CD4-positive, alpha-beta T cell treated with Interleukin-1 beta for 1 hour (primary cell): ENCODE data around the gene HSD17B8.

Experiments used
- DNase-seq, 2 donors: peaks; one replicate each; pipeline ENCODE4 v3.0.0-alpha.2; 2020 to 2022

HSD17B8 gene

DNA sequence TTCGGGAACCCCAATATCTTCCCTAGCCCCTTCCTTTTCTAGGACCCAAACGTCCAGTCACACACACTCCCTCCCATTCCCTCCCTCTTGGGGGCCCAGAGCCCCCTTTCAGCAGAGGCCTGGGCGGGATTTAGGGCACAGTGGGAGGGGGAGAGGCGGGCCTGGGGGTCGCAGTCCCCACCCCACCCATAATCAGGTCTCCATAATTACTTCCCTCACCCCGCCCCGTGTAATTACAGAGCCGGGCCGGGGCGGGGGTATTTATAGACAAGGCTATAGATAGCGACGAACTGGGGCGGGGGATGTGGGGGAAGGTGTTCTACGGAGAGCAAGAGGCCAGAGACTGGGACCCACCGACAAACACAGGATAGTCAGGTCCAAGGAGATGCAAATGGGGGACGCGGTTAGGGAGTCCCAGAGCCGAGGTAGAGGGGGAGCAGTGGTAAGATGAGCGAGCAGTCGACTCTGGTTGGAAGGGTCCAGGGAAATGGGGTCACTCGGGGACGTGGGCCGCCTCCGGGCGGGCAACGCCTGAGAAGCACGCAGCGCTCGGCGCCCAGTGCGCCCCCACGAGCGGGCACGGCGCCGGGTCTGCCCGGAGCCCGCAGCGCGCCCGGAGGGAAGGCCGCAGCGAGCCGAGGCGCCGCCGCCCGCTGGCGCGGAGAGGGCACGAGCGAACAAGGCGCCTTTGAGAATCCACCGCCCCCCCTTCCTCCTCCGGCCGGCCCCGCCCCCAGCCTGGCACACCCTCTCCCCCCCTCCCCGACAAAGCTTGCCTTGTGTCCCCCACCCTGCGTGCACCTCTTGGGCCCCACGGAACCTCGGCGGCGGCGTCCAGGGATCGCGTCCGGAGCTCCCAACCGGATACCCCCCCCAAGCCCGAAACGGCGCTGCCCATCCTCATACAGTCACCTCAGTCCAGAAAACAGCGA lies 11.5 kb upstream of the HSD17B8 start:
- DNase-seq, result peak; percentile 29 to 37

DNA sequence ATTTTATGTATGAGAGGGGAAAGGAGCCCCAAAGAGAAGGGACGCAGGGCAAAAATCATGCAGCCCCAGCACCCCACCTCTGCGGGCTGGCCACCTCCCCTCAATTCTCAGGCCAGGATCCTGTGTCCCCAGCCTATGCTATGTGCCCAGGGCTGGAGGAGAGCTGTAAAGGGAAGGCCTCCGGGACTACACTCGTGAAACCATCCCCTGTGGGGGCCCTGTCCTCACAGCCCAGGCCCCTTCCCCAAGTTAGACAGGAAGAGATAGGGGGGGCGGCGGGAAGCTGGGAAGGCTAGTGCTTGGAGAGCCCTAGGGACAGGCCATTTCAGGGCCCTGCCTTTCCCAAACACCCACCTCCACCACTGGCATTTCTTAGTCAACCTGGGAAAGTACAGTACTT lies 10.8 kb upstream of the HSD17B8 start:
- no peak for DNase-seq

DNA sequence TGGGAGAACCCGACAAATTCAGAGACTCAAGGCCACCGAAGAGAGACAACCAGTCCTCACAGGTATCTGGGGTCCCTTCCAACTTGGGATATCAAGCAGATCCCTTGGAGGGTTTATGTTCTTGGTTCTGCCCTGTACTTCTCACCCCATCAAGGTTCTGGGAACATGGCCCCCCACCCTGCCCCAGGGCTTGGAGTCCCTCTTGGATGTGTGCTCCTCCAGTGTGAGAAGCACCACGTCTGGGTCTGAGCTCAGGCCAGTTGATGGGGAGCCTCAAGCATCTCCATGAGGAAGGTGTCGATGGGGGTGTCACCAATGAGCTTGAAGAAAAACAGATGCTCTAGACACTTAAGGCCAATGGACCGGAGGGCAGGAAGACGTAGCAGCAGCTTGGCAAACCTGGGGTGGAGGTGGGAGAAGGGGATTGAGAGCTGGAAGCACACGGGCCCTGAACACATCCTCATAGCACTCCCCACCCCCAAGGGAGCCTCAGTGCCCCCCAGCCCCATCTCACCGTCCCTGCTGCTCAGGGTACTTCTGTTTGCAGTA lies 9.9 kb upstream of the HSD17B8 start:
- no peak for DNase-seq

DNA sequence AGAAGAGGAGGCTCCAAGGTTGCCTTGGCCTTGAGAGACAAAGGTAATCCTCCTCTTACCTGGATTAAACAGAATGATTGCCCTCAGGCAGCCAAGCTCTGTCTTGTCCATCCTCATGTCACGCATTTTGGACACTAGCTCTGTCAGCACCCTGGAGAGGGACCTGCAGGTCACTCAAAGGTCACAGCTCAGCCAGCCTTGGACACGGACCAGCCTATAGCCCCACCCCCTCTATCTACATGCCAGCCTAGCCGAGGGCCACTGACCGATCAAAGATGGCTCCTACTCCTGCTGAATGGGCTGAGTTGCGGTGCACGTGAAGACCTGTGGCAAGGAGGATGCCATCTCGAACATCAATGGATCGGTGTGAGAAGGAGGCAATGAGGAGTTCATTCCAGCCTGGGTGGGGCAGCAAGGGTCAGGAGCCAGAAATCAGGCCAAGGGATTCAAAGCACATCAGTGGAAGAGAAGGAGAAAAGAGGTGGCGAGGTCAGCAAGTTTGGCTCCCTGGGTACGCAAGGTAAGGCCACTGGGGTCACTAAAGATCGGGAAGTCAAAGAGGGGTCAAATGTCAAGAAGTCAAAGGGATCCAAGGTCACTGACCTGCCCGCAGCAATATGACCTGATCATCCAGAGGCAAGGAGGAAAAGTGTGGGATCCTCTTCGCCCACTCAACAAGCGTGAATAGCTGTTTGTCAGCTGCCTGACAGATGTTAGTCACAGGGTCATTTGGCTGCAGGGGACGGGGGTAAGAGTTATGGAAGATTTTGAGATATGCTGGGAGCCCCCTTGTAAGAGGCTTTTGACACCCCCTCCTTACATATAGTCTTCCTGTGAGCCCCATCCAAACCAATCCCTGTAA lies 8.9 kb upstream of the HSD17B8 start:
- DNase-seq, result no peak

DNA sequence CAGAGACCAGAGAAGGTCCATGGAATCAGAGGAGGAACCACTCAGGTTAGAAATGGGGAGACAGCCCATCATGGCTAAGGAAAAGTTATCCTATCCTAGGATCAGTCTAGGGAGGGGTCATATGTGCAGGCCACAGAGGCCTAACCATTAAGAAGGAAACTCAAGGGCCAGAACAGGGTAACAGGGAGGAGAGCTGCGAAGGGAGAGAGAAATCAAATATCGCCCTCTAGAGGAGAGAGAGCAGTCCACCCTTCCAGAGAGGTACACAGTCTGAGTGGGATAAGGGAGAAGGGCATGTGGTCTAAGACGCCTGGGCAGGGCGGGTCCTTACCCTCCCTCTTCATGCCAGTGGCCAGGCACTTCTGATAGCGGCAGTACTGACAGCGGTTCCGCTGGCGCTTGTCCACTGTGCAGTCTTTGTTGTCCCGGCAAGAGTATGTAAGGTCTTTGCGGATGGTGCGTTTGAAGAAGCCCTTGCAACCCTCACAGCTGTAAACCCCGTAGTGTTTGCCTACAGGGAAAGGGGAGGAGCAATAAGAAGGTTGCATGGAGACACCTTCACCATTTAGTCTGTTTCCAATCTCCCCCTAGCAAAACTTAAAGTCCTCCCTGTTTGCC lies 6.9 kb upstream of the HSD17B8 start:
- DNase-seq, result peak; percentile 40 to 61

DNA sequence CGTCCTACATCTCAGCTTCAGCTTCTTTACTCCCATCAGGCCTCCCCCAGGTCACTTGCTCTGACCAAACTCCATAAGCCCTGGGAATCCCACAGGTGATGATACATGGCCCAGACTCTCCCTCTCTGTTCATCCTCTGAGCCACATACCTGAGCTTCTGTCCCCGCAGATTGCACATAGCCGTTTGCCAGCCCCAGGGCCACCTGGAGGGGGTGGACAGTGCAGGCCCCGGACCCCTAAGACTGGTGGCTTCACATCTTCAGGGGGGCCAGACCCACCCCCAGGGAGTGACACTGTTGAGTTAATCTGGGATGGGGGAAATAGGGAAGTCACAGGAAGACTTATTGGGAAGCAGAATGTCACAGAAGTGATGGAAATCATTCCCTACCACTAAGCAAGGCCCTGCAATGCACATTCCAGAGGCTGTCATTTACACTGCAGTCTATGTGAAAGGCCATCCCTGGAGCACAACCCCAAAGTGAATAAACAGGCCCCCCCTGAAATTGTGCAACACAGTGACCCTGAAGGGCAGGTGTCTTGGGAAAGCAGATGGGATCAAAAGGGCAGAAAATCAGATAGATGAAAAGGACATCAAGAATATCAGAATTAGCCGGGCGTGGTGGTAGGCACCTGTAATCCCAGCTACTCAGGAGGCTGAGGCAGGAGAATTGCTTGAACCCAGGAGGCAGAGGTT lies 6.1 kb upstream of the HSD17B8 start:
- no peak for DNase-seq

DNA sequence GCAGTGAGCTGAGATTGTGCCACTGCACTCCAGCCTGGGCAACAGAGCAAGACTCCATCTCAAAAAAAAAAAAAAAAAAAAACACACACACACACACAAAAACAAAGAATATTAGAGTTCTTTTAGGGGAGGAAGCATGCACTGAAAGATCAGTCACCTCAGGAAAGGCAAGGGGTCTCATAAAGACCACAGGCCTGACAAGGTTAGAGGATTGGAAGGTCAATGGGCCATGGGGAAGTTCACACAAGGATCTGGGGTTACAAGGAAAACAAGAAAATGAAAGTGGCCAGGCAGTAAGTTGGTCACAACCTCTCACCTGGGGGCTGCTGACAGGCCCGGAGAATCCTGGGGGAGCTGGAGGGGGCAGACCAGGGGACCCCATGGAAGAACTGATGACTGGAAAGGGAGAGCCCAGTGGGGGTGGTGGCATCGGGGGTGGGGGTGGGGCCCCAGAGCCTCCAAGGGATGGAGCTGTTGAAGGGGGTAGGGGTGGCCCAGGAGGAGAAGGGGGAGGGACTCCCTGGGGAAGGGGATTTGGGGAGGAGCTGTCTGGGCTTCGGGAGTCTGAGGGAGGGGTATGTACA lies 5.5 kb upstream of the HSD17B8 start:
- no peak for DNase-seq

DNA sequence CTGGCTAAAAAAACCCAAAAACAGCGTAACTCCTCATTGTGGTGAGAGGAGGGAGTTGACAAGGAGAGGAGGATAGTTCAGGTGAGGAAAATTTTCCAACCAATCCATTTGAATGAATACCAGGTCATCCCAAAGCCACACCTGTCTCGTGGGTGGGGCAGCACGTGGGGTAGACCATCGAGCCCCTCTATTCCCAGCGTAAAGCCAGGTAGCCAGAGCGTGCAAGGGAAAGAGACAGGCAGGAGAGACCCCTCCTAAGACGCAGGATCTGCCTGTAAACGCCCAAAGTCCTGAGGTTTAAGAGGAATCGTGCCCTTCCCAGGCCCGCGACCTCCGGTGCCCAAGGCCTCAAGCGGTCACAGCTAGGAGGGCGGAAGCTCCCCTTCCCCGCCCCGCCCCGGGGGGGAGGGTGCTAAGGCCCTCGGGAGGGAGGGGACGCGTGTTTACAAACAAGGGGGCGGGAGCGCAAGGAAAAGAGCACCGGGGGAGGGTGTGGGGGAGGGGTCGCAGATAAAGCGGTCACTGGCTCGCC lies 4.7 kb upstream of the HSD17B8 start:
- DNase-seq, result peak in 1 of 2 donors; percentile 72

DNA sequence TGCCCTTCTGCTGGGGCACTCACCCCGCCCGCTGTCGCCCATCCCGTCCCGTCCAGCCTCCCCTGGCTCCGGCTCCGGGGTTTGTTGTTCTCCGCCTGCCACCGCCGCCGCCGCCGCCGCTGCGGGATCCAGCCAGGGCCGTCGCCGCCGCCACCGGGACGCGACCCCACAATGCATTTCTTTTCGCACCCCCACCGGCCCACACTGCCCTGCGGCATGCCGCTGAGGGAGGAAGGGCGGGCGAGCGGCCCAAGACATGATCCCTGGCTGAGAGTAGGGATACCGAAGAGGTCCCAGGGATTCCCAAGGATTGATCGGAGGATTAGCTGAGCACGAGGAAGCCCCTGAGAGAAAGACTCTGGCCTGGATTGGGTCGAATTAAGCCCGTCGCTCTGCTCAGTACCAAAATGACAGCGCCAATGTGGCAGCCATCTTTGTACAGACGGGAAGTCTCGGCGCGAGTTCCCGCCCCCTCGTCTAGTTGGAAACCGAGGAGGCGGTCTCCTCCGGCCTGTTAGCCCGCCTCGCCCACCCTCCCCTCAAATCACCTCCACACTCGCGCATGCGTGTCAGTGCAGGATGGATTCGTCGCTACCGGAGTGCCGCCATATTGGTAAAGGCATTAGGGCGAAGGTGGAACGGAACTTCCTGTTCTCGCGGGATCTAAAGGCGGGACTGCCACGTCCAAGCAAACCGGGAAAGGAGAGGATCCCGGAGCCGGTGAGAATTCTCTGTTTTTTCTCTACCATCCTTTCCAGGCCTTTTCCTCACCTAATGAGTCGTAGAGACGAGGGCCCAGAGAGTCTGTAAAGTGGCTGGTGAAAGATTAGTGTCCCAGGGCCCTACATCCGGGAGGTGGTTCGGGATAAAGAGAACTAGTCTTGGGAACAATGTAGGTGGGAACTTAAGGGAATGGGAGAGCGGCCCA lies 4.0 kb upstream of the HSD17B8 start, which contains the start of the genes RXRB and SLC39A7:
RXRB (minus strand) TSS at position 447 of the 928 bp plus-strand sequence; CDS start at position 258, 189 bp downstream.
SLC39A7 (plus strand) TSS at position 649 of the 928 bp plus-strand sequence. CDS start 379 bp downstream, outside the sequence.
- peak; percentile 99 for DNase-seq

DNA sequence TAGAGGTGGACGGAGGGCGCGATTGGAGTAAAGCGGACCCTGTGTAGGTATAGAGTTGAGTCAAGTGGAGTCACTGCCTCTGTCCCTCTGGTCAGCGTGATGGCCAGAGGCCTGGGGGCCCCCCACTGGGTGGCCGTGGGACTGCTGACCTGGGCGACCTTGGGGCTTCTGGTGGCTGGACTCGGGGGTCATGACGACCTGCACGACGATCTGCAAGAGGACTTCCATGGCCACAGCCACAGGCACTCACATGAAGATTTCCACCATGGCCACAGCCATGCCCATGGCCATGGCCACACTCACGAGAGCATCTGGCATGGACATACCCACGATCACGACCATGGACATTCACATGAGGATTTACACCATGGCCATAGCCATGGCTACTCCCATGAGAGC lies 3.3 kb upstream of the HSD17B8 start:
- no peak for DNase-seq

DNA sequence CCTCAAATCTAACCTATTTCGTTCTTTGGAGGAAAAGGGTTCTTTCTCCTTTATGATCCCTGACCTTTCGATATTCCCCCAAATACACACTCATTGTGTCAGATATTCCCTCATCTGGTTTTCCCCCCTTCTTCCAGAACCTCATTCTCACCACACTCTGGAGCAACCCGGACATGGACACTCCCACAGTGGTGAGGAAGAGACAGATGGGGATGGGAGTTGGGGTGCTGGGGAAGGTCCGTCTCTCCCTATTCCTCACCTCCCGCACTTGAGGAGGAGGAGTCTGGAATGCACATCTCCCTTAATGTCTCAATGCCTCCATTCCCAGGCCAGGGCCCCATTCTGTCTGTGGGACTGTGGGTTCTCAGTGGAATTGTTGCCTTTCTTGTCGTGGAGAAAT lies 2.5 kb upstream of the HSD17B8 start:
- no peak for DNase-seq

DNA sequence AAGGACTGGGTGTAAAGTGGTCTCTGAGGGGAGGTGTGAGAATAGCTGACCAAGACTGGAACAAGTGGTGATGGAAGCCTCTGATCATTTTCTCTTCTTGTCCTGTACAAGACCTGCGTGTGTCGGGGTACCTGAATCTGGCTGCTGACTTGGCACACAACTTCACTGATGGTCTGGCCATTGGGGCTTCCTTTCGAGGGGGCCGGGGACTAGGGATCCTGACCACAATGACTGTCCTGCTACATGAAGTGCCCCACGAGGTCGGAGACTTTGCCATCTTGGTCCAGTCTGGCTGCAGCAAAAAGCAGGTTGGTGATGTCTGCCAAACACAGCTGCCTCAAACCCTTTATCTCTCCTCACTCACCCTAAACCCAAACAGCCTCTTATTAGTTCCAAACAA lies 1.7 kb upstream of the HSD17B8 start:
- DNase-seq, result no peak

DNA sequence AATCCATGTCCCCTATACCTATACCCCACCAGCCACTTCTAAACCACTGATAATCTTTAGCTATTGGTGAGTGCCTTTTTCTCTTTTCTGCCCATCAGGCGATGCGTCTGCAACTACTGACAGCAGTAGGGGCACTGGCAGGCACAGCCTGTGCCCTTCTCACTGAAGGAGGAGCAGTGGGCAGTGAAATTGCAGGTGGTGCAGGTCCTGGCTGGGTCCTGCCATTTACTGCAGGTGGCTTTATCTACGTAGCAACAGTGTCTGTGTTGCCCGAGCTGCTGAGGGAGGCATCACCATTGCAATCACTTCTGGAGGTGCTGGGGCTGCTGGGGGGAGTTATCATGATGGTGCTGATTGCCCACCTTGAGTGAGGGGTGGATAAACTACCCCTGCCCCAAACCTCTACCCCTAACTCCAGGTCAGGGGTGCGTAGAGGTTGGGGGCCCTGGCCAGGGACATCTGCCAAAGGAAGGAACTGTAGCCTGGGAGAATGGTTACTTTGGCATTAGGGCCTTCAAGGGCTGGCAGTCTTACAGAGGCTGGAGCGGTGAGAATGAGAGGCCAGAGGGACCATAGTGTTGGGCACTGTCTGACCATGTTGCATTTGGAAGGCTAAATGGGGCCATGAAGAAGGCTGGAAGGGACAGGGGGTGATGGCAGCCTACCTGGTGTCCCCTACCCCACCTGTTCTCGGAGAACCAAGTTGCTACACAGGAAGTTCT lies 851 bp upstream of the HSD17B8 start:
- no peak for DNase-seq

DNA sequence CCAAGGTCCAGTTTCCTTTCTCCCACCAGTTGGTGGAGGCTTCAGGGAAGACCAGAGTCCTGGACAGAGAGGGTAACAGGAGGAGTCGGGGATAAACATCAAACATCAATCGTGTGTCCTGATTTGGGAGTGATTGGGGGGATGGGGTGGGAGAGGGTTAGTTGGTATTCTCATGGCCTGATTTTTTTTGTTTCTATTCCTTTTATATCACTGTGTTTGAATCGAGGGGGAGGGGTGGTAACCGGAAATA lies 365 bp upstream of the HSD17B8 start:
- DNase-seq, result no peak

DNA sequence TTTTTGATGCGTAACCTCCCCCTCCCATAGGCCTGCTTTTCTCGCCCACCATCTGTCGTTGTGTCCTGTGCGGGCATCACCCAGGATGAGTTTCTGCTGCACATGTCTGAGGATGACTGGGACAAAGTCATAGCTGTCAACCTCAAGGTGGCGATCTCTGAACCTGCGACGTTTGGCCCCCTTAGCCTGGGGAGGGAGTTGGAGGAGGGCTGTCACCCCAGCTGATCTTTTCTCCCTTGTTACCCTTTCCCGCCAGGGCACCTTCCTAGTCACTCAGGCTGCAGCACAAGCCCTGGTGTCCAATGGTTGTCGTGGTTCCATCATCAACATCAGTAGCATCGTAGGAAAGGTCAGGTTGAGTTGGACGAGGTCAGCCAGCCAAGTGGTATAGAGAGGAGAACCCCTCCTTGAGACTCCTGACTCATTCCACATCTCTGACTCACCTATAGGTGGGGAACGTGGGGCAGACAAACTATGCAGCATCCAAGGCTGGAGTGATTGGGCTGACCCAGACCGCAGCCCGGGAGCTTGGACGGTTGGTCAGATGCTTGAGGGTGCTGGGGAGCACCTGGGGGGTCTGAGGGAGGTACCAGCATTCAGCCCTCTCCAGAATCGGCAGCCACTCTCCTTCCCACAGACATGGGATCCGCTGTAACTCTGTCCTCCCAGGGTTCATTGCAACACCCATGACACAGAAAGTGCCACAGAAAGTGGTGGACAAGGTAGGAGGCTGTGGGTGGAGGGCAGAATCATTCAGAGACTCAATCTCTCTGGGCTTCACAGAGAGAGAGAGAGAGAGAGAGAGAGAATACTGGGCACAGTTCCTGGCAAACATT lies 954 bp downstream of the HSD17B8 start:
- peak in 1 of 2 donors; percentile 10 for DNase-seq

DNA sequence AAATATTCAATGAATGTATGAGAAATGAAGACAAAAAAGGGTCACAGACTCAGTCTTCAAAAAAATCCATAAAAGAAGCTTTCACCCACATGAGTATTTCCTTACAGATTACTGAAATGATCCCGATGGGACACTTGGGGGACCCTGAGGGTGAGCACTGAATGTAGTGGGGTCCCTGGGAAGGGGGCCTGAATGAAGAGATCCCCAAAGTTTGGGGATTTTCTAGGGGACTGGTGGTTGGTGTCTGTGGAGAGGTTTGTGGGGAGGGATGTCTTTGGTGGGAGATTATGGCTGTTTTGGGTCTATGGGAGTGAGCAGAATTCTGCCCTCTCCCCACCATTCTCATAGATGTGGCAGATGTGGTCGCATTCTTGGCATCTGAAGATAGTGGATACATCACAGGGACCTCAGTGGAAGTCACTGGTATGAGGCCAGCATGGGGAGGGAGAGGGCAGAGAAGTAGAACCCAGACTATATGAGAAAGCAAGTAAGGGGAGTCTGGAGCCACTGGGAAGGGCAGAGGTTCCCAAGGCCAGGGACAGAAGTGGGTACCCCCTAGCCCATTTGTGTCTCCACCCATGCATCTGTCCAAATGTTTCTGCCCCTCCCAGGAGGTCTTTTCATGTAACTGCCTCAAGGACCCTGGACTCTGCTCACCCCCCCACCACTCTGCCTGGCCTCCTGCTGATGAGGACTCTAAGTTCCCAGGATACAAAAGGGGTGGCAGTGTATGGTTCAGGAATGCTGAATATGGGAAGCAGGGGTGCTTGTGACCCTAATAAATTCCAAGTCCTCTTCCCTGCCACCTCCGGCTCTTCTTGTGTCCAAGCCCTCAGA lies 1.8 kb downstream of the HSD17B8 start:
- DNase-seq, result no peak

DNA sequence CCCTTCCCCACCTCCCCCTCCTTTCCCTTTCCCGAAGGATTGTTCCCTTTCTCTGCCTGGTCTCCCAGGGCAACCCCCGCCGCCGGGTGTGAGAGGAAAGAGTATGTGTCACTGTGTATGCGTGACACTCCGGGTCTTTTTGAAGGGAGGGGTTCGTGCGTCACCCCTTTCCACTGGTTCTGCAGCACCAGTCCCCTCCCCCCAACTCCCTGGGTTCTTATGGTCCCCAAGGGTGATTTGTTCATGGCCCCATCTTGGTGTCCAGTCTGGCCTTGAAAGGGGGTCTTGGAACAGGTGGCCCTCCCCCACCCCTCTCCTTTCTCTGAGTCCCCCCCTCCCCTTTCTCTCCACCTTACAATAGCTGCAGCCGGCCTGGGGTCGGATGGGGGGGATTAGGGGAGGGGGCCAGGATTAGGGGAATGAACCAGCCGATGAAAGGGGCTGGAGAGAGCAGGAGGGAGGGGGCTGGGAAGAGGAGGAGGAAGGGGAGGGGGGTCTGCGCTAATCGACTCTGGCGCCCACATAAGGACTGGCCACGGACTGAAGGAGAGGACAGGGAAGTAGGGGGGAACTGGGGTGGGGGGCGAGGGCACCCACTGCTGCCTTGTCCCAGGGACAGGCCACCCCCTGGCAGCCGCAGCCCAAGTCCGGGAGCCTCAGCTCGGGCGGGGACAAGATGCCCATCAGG lies 2.6 kb downstream of the HSD17B8 start:
- DNase-seq, result no peak
